IMR-90 (cell line): ENCODE results near the gene EYS. TPM values are rescaled to one million over a fixed set of nuclear protein-coding genes. Genes with fewer than 3 reads are reported as not detected.

Source experiments
- ATAC-seq: fragments of 200-7000 bp; cut with Tn5 transposase; 2 replicates; pipeline ENCODE4 v1.9.1; 2020; ENCODE audit warnings: low read depth, mild to moderate bottlenecking, moderate library complexity
- BruUV-seq: library from RNA; stranded (reverse); fragments of 400-500 nt; replicated peaks from 2 replicates; lab custom pipeline; 2021; lab: Mats Ljungman, UMichigan
- CTCF ChIA-PET: fragments of 300-600 bp; formaldehyde crosslinking; extraction: SDS; loops from one replicate; lab custom pipeline; 2021; ENCODE audit warnings: antibody characterized with exemption; lab: Yijun Ruan, JAX
- POLR2A ChIA-PET: fragments of 300-600 bp; sonication (Branson Sonifier 250); formaldehyde crosslinking; loops from one replicate; lab custom pipeline; 2022; ENCODE audit warnings: antibody characterized with exemption; ENCODE audit not compliant: unreplicated experiment; lab: Charles Lee
- DNase-seq: peaks from one replicate; pipeline ENCODE4 v3.0.0; 2013
- H2AFZ ChIP-seq: replicated peaks from 2 replicates; pipeline ENCODE3; 2013; ENCODE audit warnings: low read length, mild to moderate bottlenecking; ENCODE audit not compliant: poor library complexity
- H2AK5ac ChIP-seq: 2 replicates; pipeline ENCODE4 v1.6.1; 2013; ENCODE audit warnings: low read depth, low read length, inconsistent platforms
- H2AK9ac ChIP-seq: replicated peaks from 2 replicates; pipeline ENCODE3; 2013; ENCODE audit warnings: mild to moderate bottlenecking, low read depth, low read length, moderate library complexity; ENCODE audit not compliant: poor library complexity
- H2BK120ac ChIP-seq: 2 replicates; pipeline ENCODE4 v1.6.1; 2013; ENCODE audit warnings: low read depth, low read length, inconsistent platforms
- H2BK15ac ChIP-seq: 3 replicates; pipeline ENCODE4 v1.6.1; 2013; ENCODE audit warnings: low read depth, low read length, inconsistent platforms
- H2BK20ac ChIP-seq: 2 replicates; pipeline ENCODE4 v1.6.1; 2013; ENCODE audit warnings: low read depth, mild to moderate bottlenecking, inconsistent platforms, low read length, moderate library complexity
- H2BK5ac ChIP-seq: 2 replicates; pipeline ENCODE4 v1.6.1; 2013; ENCODE audit warnings: mild to moderate bottlenecking, low read depth, low read length, inconsistent platforms; ENCODE audit not compliant: poor library complexity, severe bottlenecking
- H3K14ac ChIP-seq: replicated peaks from 2 replicates; pipeline ENCODE4 v1.6.1; 2013; ENCODE audit warnings: low read depth, low read length, inconsistent platforms
- H3K18ac ChIP-seq: 2 replicates; pipeline ENCODE4 v1.6.1; 2013; ENCODE audit warnings: low read depth, low read length, control low read depth
- H3K23ac ChIP-seq: 2 replicates; pipeline ENCODE4 v1.6.1; 2013; ENCODE audit warnings: low read depth, low read length, inconsistent platforms
- H3K27ac ChIP-seq: 2 replicates; pipeline ENCODE4 v1.5.1; 2013; ENCODE audit warnings: mild to moderate bottlenecking, control low read depth, low read length; ENCODE audit not compliant: insufficient read depth
- H3K27me3 ChIP-seq: 2 replicates; pipeline ENCODE4 v1.6.1; 2013; ENCODE audit warnings: low read length; ENCODE audit not compliant: control insufficient read depth, insufficient read depth
- H3K36me3 ChIP-seq: 2 replicates; pipeline ENCODE4 v1.6.1; 2013; ENCODE audit warnings: low read length, mixed read lengths; ENCODE audit not compliant: control insufficient read depth, insufficient read depth
- H3K4ac ChIP-seq: 2 replicates; pipeline ENCODE4 v1.6.1; 2013; ENCODE audit warnings: low read depth, low read length, inconsistent platforms
- H3K4me1 ChIP-seq: 2 replicates; pipeline ENCODE4 v1.6.1; 2013; ENCODE audit warnings: low read length, mixed read lengths; ENCODE audit not compliant: control insufficient read depth, insufficient read depth
- H3K4me2 ChIP-seq: 2 replicates; pipeline ENCODE4 v1.6.1; 2013; ENCODE audit warnings: low read depth, mild to moderate bottlenecking, control low read depth, low read length, moderate library complexity
- H3K4me3 ChIP-seq: 2 replicates; pipeline ENCODE4 v1.5.1; 2013; ENCODE audit warnings: low read depth, mild to moderate bottlenecking, control low read depth, low read length, moderate library complexity; ENCODE audit not compliant: insufficient read depth
- H3K56ac ChIP-seq: 2 replicates; pipeline ENCODE4 v1.6.1; 2013; ENCODE audit warnings: low read length, inconsistent platforms; ENCODE audit not compliant: insufficient read depth; ENCODE audit errors: extremely low read depth
- H3K79me1 ChIP-seq, 2 experiments: 2 replicates each; pipeline ENCODE4 v1.6.1; 2013; ENCODE audit warnings: low read length in 2 of 2, inconsistent platforms in 1 of 2, low read depth in 1 of 2
- H3K9ac ChIP-seq: 2 replicates; pipeline ENCODE4 v1.6.1; 2013; ENCODE audit warnings: low read depth, low read length, control low read depth
- H3K9me1 ChIP-seq: 2 replicates; pipeline ENCODE4 v1.6.1; 2013; ENCODE audit warnings: low read length, inconsistent platforms; ENCODE audit not compliant: insufficient read depth
- H3K9me3 ChIP-seq: 2 replicates; pipeline ENCODE4 v1.6.1; 2013; ENCODE audit warnings: low read length; ENCODE audit not compliant: control insufficient read depth, insufficient read depth
- H4K20me1 ChIP-seq: 2 replicates; pipeline ENCODE4 v1.6.1; 2013; ENCODE audit warnings: low read length, inconsistent platforms; ENCODE audit not compliant: insufficient read depth
- H4K5ac ChIP-seq: 2 replicates; pipeline ENCODE4 v1.6.1; 2013; ENCODE audit warnings: mild to moderate bottlenecking, low read depth, low read length, control low read depth
- H4K8ac ChIP-seq, 2 experiments: 2 replicates each; pipeline ENCODE4 v1.6.1; 2013; ENCODE audit warnings: low read depth in 2 of 2, low read length in 2 of 2, control low read depth in 1 of 2, inconsistent platforms in 1 of 2
- H4K91ac ChIP-seq: 2 replicates; pipeline ENCODE4 v1.6.1; 2013; ENCODE audit warnings: low read depth, low read length, inconsistent platforms; ENCODE audit not compliant: insufficient read depth
- CHD1 ChIP-seq: IDR thresholded peaks from 2 replicates; pipeline ENCODE4 v1.6.1; 2012; ENCODE audit warnings: low read depth, low read length, improper control_type of control experiment
- NFE2L2 ChIP-seq: fragments of 150-350 bp; IDR thresholded peaks from 2 replicates; pipeline ENCODE4 v1.6.1; 2016; ENCODE audit warnings: low read depth, mild to moderate bottlenecking, low read length
- WGBS, 2 experiments: methylation state at CpG; one replicate each; pipeline versions ENCODE4 v1.1.5 to v1.1.7; 2013; ENCODE audit warnings: missing lambda C conversion rate in 2 of 2; ENCODE audit not compliant: insufficient read length in 1 of 2; ENCODE audit errors: extremely low coverage in 2 of 2; 5-methylcytosine and 5-hydroxymethylcytosine counted together
- dilution Hi-C: fragments of 300-500 bp; cut with HindIII; formaldehyde crosslinking; loops from one replicate; pipeline ENCODE4 v1.14.3; 2018; ENCODE audit warnings: low sequenced_read_pairs; ENCODE audit not compliant: unreplicated experiment
- in situ Hi-C: fragments of 300-500 bp; cut with MboI; formaldehyde crosslinking; loops from 3 replicates; pipeline ENCODE4 v1.14.3; 2019; ENCODE audit warnings: low sequenced_read_pairs, inconsistent platforms, mixed read lengths
- intact Hi-C: fragments of 100-400 bp; cut with micrococcal nuclease; formaldehyde crosslinking; loops from 2 replicates; pipeline ENCODE4 v1.10.0; 2022
- polyA plus RNA-seq, 3 experiments: library from polyadenylated mRNA; depleted of rRNA; stranded (reverse); fragments of >200 nt; gene quantifications; 2 replicates each; pipeline ENCODE4 v1.2.3, GENCODE V29; 2012; ENCODE audit warnings: low replicate concordance in 1 of 3
- total RNA-seq: library from RNA; depleted of rRNA; stranded (reverse); fragments of >200 nt; gene quantifications from 2 replicates; pipeline ENCODE4 v1.2.3, GENCODE V29; 2012

EYS gene
- total and polyA plus RNA-seq, 2 of the 4 experiments (the other 2 are of a cell fraction), result under 0.01 TPM; not detected in 1

DNA sequence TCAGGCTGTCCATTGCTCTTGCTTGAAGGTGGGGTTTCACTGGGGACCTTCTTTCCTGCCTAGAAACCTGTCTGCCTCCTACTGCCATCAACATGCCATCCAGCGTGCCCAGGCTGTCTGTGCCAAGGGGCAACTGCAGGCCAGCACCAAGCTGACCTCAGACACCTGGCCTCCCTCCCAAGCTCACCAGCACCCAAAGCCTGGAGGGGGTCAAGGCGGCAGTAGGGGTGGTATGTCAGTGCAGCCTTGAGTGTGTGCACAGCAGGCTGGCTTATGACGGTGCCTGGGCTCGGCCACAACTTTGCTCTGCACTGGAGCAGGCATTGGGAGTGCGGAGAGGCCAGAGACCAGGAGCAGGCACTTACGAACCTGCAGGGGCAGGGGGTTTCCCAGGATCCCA lies 149.0 kb downstream of the EYS start:
- POLR2A ChIA-PET, result no interaction called here
- WGBS, 2 experiments, result 40% methylated on average over 1 of the region's 6 CpGs; no CpG with 5 or more reads in 1 of the 2 experiments
- Histone ChIP-seq H3K27ac (no peak overlapping the region), H3K79me1 (no peaks in the 10 kb centered on the region), H4K5ac (no peak overlapping the region), H2BK120ac (no peak overlapping the region), H3K9ac (no peak overlapping the region), H3K4me1 (no peaks in the 10 kb centered on the region), H3K36me3 (no peaks in the 10 kb centered on the region), H3K4me2 (no peak overlapping the region), H3K4ac (no peak overlapping the region), H2AK9ac (no peak overlapping the region), H4K8ac (no peak overlapping the region), H3K14ac (no peak overlapping the region), H3K56ac (no peak overlapping the region), H2BK5ac (no peak overlapping the region), H3K4me3 (no peak overlapping the region), H4K91ac (no peak overlapping the region), H2BK15ac (no peak overlapping the region), H3K18ac (no peak overlapping the region), H3K9me1 (no peaks in the 10 kb centered on the region), H2BK20ac (no peak overlapping the region), H4K20me1 (no peaks in the 10 kb centered on the region), H3K27me3 (no peaks in the 10 kb centered on the region), H2AFZ (no peak overlapping the region), H2AK5ac (no peak overlapping the region), H3K9me3 (no peaks in the 10 kb centered on the region), H3K23ac (no peak overlapping the region)
- DNase-seq, result no peak
- TF ChIP-seq NFE2L2 (no peak), CHD1 (no peak)
- no peak for ATAC-seq
- in situ Hi-C loops, result no loop called here
- dilution Hi-C loops, result no loop called here
- no TSS peak for BruUV-seq
- intact Hi-C loops, result no loop called here
- CTCF ChIA-PET, result no interaction called here
